ENCODE data around the gene ADARB2.
"Not testable (repeated sequence)": the region's sequence is repeated elsewhere in the genome, so short reads cannot be mapped to it uniquely, and the experiment has no call there.

ADARB2 gene

DNA sequence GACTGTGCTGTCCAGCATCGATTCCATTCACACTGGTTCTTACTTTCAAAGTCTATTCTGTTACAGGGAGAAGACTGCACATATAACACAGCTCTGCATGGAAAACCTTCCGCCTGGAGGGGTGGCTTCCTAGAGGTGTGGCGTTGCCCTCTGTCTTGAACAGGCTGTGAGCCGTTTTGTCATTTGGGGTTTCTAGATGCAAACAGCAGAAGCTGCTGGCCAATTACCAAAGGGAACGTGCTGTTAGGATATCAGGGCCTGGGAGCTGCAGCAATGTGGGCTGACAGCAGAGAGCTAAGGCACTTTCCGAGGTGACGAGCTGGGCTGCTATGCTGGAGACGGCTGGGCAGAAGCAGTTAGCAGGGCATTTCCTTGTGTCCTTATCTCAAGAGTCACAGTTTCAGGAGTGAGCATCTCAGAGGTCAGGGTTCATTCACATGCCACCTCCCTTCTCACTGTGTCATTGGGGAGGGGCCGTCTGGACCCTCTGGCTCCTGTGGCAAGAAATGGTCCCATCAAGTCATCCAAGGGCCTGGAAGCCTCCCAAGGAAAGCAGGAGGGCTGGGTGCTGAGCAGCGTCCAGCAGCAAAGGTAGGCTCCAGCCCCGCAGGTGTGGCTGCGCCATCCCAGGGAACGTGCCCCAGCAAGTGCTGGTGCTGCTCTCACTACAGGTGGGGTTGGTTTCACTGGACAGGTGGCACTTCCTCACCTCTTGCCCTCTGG lies 574.7 kb downstream of the ADARB2 start:
- no peak overlapping the region for H3K4me3 ChIP-seq (ENCODE audit: low read depth in 1 of 2, low read length in 1 of 2)
- TF ChIP-seq, protein P1, sequence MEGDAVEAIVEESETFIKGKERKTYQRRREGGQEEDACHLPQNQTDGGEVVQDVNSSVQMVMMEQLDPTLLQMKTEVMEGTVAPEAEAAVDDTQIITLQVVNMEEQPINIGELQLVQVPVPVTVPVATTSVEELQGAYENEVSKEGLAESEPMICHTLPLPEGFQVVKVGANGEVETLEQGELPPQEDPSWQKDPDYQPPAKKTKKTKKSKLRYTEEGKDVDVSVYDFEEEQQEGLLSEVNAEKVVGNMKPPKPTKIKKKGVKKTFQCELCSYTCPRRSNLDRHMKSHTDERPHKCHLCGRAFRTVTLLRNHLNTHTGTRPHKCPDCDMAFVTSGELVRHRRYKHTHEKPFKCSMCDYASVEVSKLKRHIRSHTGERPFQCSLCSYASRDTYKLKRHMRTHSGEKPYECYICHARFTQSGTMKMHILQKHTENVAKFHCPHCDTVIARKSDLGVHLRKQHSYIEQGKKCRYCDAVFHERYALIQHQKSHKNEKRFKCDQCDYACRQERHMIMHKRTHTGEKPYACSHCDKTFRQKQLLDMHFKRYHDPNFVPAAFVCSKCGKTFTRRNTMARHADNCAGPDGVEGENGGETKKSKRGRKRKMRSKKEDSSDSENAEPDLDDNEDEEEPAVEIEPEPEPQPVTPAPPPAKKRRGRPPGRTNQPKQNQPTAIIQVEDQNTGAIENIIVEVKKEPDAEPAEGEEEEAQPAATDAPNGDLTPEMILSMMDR (IDR thresholded peaks at IDR 0.05): no peak
- no peaks in the 10 kb centered on the region for H3K4me1 ChIP-seq (ENCODE audit: control insufficient read depth in 1 of 2, insufficient read depth in 1 of 2, low read depth in 1 of 2, low read length in 1 of 2)
- H3K36me3 ChIP-seq: no peaks in the 10 kb centered on the region
- no peaks in the 10 kb centered on the region for H3K9me3 ChIP-seq
- H3K27me3 ChIP-seq: no peaks in the 10 kb centered on the region
- H3K27ac ChIP-seq: no peak overlapping the region

DNA sequence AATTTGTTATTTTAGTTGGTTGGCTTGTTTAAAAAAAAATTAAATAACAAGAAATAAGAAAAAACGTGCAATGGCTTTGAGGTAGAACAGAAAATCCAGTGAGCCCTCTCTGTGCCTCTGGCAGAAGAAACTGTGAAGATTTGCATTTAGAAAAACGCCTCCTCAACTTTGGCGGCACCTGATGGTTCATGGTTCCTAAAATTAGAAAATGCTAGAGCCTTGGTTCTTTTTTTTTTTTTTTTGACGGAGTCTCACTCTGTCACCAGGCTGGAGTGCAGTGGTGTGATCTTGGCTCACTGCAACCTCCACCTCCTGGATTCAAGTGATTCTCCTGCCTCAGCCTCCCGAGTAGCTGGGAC lies 576.0 kb downstream of the ADARB2 start:
- H3K27ac ChIP-seq; H3K27me3 ChIP-seq; H3K4me1 ChIP-seq (ENCODE audit: control insufficient read depth in 1 of 2, insufficient read depth in 1 of 2, low read depth in 1 of 2, low read length in 1 of 2); H3K36me3 ChIP-seq; H3K9me3 ChIP-seq; H3K4me3 ChIP-seq (ENCODE audit: low read depth in 1 of 2, low read length in 1 of 2): not testable (repeated sequence)

DNA sequence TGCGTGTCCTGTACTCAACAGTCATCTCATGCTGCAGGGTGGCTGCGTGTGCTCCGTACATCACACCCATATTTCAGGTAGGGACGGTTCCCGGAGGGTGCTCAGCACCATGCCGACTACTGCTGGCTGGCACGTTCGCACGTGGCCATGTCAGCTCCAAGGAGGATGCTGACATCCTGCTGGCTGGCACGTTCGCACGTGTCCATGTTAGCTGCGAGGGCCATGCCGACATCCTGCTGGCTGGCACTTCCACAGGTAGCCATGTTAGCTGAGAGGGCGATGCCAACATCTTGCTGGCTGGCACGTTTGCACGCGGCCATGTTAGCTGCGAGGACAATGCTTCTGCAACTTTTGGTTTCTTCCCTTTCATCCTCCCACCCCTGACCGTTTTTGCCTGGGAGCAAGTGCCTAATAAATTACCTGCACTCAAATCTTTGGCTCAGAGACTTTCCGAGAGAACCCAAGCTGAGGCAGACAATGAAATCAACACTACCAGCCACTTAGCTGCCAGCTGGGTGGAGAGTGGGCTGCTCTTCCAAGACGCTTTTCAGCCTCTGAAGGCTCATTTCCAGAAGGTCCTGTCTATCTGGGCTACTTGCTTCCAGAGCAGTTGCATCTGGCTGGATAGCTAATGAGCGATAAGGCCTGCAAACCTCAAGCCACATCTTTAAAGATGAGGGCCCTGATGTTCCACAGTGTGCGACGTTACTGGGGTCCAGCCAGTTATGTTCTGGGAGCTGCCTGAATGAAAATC lies 576.6 kb downstream of the ADARB2 start:
- Histone ChIP-seq H3K4me1 (ENCODE audit: control insufficient read depth in 1 of 2, insufficient read depth in 1 of 2, low read depth in 1 of 2, low read length in 1 of 2) (no peaks in the 10 kb centered on the region), H3K4me3 (ENCODE audit: low read depth in 1 of 2, low read length in 1 of 2) (no peak overlapping the region), H3K27me3 (no peaks in the 10 kb centered on the region), H3K36me3 (no peaks in the 10 kb centered on the region), H3K27ac (no peak overlapping the region), H3K9me3 (no peaks in the 10 kb centered on the region)
- TF ChIP-seq, protein P1 (IDR thresholded peaks at IDR 0.05): no peak

DNA sequence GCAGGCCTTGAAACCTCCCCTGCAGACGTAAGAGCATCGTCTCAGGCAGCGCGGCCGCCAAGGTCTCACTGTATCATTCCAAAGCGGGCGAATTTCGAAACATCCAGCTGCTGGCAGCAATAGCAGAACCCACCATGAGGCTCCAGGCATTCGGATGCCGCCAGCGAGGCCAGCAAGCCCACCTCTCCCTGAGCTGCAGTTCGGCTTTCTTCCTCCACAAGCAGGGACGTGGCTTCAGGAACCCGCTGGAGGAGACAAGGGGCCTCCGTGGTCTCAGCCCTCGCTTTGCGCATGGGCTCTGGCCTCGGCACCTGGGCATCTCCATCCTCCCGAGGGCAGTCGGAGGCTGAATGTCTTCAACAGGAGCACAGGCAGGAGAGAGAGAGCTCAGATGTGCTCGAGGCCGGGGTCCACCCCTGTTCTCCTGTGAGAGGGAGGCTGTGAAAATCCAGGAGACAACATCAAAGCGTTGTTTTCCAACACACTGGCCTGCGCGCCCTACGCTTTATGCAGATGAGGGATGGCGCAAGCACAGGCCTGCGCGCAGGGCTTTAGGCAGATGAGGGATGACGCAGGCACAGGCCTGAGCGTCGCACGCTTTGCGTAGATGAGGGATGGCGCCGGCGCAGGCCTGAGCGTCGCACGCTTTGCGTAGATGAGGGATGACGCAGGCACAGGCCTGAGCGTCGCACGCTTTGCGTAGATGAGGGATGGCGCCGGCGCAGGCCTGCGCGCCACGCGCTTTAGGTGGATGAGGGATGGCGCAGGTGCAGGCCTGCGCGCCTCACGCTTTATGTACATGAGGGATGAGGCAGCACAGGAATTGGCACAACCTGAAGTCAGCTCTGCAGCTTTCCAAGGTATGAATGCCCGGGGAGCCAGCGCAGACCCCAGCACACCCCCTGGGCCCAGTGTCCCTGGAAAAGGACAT lies 577.9 kb downstream of the ADARB2 start:
- Histone ChIP-seq H3K9me3 (no peaks in the 10 kb centered on the region), H3K4me1 (ENCODE audit: control insufficient read depth in 1 of 2, insufficient read depth in 1 of 2, low read depth in 1 of 2, low read length in 1 of 2) (no peaks in the 10 kb centered on the region), H3K4me3 (ENCODE audit: low read depth in 1 of 2, low read length in 1 of 2) (no peak overlapping the region), H3K27ac (no peak overlapping the region), H3K27me3 (no peaks in the 10 kb centered on the region), H3K36me3 (no peaks in the 10 kb centered on the region)
- TF ChIP-seq, protein P1 (IDR thresholded peaks at IDR 0.05): no peak

DNA sequence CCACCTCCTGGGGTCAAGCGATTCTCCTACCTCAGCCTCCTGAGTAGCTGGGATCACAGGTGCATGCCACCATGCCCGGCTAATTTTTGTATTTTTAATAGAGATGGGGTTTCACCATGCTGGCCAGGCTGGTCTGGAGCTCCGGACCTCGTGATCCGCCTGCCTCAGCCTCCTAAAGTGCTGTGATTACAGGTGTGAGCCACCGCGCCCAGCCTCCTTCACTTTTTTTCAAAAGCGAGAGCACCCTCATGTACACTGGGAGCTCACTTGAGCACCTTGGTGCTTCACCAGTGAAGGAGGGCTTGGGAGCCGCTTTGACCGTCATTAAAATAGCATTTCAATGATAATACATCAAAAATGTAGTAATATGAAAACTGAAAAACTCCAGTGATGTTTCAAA lies 578.8 kb downstream of the ADARB2 start:
- not testable (repeated sequence) for H3K36me3 ChIP-seq; H3K4me3 ChIP-seq (ENCODE audit: low read depth in 1 of 2, low read length in 1 of 2); H3K27me3 ChIP-seq; H3K4me1 ChIP-seq (ENCODE audit: control insufficient read depth in 1 of 2, insufficient read depth in 1 of 2, low read depth in 1 of 2, low read length in 1 of 2); H3K9me3 ChIP-seq; H3K27ac ChIP-seq

DNA sequence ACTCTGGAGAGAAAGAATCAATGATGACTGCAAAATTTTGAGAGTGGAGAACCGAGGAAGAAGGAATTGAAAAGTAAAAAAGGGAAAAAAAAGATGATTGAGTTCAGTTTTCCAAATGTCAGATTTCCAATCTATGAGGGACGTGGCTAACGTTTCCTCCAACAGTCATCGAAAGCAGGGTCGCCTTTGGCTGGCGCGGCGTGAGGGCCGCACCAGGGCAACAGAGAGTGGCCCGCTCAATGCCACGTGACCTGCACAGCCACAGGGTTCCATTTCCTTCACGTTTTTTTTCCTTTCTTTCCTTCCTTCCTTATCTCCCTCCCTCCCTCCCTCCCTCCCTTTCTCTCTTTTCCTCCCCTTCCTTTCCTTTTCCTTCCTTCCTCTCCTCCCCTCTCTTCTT lies 579.3 kb downstream of the ADARB2 start:
- H3K36me3 ChIP-seq: no peaks in the 10 kb centered on the region
- TF ChIP-seq, protein P1 (IDR thresholded peaks at IDR 0.05): no peak
- no peaks in the 10 kb centered on the region for H3K4me1 ChIP-seq (ENCODE audit: control insufficient read depth in 1 of 2, insufficient read depth in 1 of 2, low read depth in 1 of 2, low read length in 1 of 2)
- no peaks in the 10 kb centered on the region for H3K27me3 ChIP-seq
- H3K27ac ChIP-seq: no peak overlapping the region
- no peaks in the 10 kb centered on the region for H3K9me3 ChIP-seq
- H3K4me3 ChIP-seq (ENCODE audit: low read depth in 1 of 2, low read length in 1 of 2): no peak overlapping the region
